NCI-H1930 (cell line): Measurements from ENCODE around the gene ACVR2B.

Source experiments
- DNase-seq, 2 experiments: peaks; one replicate each; lab custom pipeline; 2025; lab: John Stamatoyannopoulos, UW

Gene ACVR2B

DNA sequence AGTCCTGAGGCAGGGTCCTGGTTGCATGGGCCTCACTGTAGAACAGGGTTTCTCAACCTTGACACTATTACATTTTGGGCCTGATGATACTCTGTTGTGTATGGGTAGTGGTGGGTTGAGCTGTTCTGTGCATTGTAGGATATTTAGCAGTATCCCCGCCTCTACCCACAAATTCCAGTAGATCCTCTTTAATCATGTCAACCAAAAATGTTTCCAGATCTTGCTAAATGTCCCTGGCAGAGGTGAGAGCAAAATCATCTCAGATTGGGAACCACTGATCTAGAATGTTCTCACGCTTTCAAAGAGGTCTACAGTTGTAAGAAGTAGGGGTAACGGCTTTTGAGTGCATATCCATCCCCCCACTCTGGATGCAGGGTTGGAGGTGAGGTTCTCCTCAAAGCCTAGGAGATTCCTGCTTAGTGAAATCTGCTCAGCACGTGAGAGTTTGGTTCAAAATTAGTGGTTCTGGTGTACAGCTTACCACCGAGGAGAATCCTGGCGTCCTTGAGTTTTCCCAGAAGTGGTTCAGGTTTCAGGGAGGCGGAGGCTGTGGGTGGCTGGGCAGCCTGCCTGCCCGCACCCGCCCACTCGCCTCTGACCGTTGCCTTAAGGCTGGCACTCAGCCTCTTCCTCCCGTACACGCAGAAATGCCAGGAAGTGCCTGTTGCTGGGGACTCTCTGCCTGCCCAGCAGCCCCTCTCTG lies 5.3 kb downstream of the ACVR2B start:
- DNase-seq, result no peak

DNA sequence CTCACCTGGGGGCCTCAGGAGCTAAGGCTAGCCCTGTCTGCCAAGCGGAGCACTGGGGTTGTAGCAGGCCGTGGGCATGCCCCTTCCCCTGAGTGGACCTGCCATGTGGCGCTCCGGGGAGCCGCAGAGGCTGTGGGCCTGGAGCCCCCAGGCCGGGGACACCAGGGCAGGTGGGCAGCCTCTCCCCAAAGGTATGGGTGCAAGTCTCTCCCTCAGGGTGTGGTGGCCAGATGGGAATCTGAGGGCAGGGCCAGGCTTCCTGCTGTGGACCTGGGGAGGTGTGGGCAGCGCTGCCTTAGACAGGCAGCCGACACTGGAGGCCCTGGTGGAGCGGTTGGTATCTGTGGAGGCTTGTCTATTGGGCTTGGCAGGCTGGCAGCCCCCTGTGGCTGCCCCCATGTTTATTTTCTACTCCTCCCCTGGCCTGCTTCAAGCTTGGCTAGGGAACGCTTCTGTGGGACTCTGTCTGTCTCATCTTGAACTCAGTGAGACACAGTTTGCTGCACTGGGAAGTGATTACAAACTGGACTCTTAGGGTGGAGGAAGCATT lies 5.9 kb downstream of the ACVR2B start:
- DNase-seq, result no peak

DNA sequence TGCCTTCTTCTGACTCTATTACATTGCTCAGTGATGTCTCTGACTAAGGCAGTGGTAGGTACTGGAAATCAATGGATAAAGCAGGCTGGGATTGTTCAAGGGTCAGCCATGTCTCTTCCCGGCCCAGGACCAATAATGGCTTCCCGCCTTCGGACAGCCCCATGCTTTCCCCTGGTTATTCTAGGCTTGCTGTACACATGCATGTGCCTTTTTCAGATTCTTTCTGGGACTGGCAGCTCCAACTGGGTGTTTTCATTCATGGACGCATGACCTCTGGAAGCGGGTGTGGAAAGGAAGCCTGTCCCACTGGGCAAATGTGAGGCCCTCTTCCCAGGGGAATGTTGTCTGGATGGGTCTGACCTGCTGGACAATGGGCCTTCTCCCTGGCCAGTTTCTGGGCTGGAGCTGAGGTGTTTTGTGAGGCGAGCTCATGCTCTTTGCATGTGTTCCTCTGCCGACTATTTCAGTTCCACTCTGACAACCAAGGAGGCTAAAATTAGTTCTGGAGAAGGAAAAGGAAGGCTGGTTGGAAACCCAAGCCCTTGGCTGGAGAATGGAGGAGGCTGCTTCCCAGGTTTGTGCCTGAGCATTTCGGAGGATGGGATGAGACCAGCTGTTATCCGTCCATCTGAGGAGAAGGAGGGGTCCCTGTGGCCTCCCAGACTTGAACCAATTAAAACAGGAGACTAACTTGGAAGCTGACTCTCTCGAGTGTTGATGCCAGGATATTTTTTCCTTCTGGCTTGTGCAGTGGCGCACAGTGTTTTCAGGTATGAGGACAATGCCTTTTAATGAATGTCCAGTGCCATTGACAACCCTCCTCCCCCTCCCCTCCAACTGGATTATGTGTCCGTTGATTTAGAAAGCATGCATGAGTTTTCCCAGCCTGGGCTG lies 6.9 kb downstream of the ACVR2B start:
- DNase-seq, result no peak

DNA sequence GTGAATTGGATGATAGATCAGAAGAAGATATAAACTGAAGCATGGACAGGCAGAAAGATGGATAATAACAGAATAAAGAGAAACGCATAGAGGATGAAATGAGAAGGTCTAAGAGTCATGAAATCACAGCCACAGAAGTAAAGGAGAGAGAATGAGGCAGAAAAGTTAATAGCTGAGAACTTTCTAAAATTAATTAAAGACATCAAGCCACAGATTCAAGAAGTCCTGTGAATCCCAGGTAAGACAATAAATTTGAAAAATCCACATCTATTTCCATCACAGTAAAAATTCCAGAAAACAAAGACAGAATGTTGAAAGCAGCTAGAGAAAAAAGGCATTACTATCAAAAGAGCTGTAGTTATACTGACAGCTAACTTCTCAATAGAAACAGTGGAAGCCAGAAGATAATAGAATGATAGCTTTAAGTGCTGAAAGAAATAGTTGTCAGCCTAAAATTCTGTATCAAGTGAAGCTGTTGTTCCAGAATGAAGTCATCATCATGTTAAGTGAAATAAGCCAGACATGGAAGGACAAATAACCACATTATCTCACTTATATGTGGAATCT lies 12.0 kb downstream of the ACVR2B start:
- DNase-seq, result no peak

DNA sequence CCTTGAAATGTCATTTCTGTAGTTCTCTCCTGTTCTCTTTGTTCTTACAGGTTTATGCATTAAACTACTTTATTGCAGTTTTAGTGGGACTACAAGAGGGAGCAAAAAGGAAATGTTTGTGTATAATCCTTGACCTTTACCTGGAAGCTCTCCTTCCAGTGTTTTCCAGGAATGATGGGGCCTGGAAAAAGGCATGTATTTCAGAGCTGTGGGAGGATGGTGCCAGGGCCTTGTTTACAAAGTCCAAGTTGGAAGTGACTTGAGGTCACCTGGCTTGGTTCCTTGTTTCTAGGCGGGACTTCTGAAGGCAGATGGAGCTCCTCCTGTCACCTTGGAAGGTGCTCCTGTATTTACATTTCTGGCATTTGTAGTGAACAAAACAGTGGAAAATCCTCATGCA lies 15.1 kb downstream of the ACVR2B start:
- no peak for DNase-seq

DNA sequence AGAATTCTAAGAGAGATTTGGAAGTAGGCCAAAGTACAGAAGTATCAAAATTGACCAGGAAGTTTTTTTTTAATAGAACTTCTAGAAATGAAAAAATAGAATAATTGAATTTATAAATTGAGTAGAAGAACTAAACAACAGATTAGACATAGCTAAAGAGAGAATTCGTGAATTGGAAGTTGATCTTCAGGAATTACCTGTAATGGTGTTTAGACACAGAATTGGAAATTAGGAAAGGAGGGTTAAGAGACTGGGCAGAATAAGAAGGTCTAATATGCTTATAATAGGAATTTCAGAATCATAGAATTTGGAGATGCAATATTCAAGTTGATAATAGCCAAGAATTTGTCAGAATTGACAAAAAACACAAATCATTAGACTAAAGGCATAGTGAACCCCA lies 16.2 kb downstream of the ACVR2B start:
- no peak for DNase-seq

DNA sequence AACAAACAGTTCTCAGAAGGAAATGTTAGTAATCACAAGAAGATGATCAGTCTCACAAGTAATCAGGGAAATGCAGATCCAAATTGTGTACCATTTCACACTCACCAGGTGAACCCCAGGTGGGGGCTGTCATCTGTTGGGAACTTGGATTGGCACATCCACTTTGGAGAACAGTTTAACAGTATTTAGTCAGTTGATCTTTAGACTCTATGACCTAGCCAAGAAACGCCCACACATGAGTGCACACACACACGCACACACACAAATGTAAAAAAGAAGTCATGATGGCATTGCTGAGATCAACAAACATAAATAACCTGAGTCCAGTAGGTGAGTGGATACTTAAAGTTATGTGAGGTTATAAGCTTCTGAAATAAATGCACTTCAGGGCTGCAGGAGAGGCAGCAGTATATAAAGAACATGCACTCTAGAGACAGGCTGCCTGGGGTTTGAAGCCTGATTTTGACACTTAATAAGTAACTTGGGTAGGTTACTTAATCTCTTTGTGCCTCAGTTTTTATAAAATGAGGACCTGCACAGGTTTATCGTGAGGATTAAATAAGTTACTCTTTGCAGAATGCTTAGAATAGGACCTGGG lies 17.7 kb downstream of the ACVR2B start:
- DNase-seq, result no peak

DNA sequence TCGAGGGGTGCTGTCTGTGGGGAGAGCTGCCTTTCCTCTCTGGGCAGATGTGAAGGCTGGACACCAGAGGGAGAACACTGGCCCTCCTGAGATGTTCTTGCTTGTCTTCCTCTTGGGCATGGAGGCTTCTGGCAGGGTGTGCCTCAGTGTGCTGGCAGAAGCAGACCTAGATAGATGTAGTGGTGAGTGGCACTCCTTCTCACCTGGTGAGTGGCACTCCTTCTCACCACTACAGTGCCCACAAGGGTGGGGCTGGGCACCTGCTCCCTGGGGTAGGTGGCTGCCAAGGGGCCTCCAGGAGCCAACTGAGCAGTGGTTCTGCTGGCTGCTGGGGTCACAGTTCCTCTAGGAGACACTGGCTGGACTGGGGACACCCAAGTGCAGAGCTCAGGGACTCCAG lies 18.7 kb downstream of the ACVR2B start:
- DNase-seq, result no peak

DNA sequence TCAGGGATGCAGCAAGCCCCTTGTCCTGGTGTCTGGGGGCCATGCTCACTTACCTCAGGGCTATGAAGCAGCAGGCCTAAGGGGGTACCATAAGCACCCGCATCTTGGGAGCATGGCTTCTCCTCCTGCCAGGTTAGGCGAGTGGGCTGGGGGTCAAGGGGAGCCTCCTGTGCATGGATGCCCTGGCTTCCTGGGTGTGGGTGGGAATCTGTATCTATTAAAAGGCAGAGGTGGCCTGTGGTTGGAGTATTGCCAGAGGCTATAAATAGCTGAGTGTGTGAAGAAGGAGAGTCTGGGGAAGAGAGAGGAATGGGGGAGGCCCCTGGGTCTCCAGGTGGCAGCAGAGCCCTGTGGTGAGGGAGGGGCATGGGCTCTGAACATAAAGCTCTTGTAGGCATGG lies 19.5 kb downstream of the ACVR2B start:
- DNase-seq, result no peak

DNA sequence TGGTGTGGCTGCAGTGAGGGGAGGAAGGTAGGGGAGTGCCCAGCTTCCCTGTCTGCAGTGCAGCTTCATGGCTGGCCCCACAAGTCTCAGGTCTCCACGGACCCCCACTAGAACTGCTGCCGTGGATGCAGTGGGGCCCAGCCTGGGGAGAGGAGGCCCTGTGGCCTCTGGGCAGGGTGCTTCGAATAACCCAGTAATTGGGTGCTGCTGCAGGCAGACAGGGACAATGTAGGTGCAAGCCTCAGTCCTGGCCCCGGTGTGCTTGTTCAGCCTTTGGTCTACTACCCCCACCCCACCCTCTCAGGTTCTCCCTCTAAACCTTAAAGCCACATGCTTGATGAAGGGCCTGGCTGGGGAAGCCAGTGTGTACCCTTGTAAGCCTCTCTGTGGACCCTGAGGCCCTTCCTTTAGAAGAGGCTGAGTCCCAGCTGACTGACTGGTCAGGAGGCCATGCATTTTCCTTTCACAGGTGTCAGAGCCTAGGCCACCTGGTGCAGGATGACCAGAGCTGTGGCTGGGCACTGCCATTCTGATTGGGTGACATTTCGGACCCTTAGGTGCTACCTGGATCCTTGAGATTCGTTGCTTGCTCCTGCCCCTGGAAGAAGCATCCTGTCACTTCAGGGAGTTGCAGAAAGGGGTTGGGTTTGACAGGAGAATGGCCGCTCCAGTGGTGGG lies 21.4 kb downstream of the ACVR2B start:
- DNase-seq, result no peak

DNA sequence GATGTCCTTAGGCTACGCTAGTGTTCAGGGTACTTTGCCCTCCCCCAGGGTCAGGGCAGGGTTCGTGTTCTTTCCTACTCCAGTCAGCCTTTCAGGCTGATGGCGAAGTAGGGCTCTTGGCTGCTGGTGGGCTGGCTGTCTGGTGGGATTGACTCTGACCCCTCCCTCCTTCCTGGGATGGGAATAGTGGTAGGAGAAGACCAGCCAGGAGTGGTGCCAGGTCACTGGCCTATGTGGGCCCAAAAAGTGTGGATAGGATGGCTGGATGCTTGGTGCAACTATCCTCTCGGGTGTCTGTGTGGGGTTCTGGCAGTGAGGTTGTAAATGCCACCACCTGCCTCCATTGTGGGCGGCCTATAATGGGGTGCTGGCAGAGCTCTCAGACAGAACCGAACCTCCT lies 22.0 kb downstream of the ACVR2B start:
- no peak for DNase-seq

DNA sequence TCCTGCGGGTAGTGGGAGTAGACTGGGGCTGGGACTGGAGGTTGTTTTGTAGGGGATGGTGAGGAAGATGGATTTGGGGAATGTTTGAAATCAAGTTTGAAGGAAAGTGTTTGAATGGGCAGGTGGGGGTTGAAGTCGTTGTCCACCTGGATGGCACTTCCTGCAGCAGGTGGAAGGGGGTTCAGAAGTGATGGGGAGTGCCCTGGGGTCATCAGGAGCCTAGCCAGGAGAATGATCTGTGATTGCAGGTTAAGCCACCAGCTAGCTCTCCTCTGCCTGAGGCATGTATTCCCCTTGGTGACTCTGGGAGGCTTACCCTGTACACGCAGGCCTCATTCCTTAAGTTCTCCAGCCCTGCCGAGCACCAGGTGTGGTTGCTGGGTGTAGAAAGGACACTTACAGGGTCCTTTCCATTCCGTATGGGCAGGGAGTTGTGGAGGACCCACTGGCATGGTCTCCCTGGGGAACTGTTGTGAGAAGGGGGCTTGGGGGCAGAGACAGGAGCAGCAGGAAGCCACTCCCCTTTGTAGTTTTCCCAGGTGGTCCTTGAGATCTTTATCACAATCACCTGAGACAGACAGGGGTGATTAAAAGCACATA lies 22.6 kb downstream of the ACVR2B start:
- DNase-seq, result no peak

DNA sequence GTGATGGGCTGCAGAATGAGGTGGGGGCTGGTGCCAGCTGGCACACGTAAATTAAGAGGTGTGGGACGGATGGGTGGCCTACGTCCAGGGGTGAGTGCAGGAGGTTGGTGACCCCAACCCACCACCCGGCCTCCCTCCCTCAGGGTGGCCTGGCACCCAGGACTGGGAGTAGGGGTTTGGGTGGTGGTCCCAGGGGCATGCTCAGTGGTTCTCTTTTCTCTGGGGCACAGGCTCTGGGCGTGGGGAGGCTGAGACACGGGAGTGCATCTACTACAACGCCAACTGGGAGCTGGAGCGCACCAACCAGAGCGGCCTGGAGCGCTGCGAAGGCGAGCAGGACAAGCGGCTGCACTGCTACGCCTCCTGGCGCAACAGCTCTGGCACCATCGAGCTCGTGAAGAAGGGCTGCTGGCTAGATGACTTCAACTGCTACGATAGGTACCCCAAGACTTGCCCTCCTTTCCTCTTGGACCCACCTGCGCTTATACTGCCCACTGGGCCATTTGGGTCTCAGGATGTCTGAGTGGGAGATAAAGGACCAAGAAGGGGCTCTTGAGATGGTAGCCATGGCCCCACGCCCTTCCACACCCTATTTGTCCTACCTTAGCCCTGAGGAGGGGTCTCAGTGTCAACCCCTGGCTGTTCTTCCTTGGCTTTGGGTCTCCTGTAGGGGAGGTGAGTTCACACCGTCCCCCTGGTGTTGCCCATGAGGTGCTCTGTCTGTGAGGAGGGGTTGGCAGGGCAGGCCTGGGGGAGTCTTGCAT lies 23.5 kb downstream of the ACVR2B start:
- DNase-seq, result no peak

DNA sequence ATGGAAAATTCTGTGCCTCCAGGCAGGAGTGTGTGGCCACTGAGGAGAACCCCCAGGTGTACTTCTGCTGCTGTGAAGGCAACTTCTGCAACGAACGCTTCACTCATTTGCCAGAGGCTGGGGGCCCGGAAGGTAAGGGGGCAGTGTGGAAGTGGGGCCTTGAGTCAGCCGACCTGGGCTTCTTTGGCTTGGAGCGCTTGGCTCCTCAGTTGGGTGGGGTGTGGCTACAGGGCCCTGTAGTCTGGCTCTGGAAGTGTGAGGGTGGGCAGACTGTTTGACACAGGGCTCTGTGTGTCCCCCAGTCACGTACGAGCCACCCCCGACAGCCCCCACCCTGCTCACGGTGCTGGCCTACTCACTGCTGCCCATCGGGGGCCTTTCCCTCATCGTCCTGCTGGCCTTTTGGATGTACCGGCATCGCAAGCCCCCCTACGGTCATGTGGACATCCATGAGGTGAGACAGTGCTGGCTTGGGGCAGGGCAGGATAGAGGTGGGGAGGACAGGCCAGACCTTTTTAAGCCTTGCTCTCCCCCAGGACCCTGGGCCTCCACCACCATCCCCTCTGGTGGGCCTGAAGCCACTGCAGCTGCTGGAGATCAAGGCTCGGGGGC lies 24.3 kb downstream of the ACVR2B start:
- DNase-seq, result no peak

DNA sequence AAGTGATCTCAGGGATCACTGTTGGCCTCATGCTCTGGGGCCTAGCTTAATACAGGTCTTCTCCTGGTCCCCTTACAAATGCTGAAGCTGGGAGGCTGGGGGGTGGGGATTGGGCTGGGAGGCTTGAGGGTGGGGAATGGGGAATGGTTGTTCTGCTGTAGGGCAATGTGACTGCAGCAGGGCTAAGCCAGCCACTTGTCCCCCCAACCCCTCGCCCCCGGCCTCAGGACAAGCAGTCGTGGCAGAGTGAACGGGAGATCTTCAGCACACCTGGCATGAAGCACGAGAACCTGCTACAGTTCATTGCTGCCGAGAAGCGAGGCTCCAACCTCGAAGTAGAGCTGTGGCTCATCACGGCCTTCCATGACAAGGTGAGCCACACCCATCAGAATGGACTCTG lies 25.2 kb downstream of the ACVR2B start:
- no peak for DNase-seq

DNA sequence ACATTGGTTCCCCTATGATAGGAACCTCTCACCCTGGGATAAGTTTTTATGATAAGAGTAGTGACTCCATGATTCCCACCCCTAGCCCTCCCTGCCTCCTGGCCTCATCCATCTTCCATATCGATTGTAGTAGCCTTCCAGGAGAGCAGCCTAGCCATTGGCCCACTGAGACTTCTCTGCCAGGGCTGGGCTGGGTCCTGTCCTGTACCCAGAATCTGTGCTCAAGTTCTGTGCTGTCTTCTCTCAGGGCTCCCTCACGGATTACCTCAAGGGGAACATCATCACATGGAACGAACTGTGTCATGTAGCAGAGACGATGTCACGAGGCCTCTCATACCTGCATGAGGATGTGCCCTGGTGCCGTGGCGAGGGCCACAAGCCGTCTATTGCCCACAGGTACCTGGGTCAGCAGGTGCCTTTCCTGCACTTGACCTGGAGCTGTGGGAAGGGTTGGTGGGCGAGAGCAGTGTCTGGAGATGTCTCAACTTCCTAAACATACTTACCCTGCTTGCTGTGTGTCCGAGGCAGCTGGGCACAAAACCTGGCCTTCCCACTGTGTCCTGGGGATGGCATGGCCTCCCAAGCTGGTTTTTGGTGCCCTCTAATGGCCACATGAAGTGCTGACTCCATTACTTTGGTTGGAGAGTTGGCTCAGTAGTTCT lies 25.9 kb downstream of the ACVR2B start:
- DNase-seq, result peak in 1 of 2 experiments; percentile 1

DNA sequence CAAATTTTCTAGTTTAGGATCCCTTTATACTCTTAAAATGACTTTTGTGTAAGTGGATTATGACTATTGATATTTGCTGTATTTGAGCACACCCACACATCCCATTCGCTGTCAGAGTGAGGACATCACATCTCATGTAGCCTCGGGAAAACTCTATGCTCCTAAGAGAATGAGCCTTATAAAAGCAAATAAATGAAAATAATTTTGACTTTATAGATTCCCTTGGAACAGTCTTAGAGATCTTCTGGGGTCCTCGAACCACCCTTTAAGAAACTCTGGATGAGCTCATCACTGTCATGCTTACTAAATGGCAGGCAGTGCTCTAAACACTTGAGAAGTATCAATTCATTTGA lies 26.4 kb downstream of the ACVR2B start:
- DNase-seq, result no peak

DNA sequence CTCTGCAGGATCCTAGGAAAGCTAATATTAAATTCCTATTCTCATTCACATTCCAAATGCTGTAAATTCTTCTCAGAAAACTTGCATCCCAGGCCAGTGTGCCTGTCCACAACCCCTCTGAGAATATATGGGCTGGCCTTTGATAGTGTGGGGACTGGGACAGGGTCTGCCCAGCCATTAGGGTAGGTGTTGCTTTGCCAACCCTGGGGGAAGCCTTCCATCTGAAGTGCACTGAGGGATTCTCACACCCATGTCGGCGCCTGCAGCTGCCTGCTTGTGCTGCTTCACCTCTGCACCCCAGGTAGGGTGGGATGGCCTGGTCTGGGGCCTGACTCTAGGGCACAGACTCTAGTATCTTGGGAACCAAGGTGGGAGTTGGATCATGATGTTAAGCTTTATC lies 27.2 kb downstream of the ACVR2B start:
- no peak for DNase-seq

DNA sequence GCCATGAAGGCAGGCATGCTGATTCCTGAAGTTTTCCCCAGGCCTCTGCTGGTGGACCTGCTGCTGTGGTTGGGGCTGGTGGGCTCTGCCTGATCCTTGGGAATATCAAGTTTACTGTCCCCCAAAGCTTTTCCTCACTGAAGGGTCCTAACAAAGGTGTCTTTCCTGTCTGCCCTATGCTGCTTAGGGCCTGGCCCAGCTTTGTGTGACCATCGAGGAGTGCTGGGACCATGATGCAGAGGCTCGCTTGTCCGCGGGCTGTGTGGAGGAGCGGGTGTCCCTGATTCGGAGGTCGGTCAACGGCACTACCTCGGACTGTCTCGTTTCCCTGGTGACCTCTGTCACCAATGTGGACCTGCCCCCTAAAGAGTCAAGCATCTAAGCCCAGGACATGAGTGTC lies 29.3 kb downstream of the ACVR2B start:
- DNase-seq, result no peak

DNA sequence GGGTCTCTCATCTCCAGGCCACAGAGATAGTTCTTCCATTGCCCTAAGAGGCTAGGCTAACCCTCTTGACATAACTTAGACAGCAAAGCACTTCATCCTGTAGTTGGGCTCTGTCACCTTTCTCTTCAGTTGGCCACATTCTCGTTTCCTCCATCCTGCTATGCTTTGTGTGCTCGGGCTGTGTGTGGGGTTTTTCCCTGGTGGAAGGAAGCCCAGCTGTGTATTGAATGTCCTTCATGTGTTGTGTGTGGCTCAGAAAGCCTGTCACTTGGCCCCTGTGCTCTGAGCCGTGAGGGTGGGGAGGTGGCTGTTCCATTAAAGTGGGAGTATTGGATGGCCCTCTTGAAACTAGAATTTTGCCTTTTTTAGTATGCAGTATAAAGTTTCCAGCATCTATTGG lies 33.6 kb downstream of the ACVR2B start:
- no peak for DNase-seq
